Measurements from ENCODE around the gene METTL27.

- no peak for TF ChIP-seq CTCF (IDR thresholded peaks at IDR 0.05)
- no peak for TF ChIP-seq POLR2A (IDR thresholded peaks at IDR 0.05)
Measured at GRCh38 chr7:73871163-73872011, 29.1 kb upstream of the METTL27 start.

Data from uterus (tissue), 2 donors.